ENCODE results near the gene TMEM131L. TPM values are rescaled to one million over a fixed set of nuclear protein-coding genes. Genes with fewer than 3 reads are reported as not detected.
"Not testable (repeated sequence)": the region's sequence is repeated elsewhere in the genome, so short reads cannot be mapped to it uniquely, and the experiment has no call there.

The TMEM131L gene
- polyA plus RNA-seq, 1 experiment: 6.0 TPM

- POLR2A ChIA-PET: no interaction called here
- CTCF ChIA-PET: no interaction called here
- TF ChIP-seq CTCF (IDR thresholded peaks at IDR 0.05; ENCODE audit: insufficient read depth, low read depth, low read length): no peak
- H3K4me3 ChIP-seq (ENCODE audit: low read depth, low read length): no peak overlapping the region
- no peak for DNase-seq (ENCODE audit: low read depth)
- H3K36me3 ChIP-seq (ENCODE audit: control insufficient read depth, insufficient read depth, low read length): no peaks in the 10 kb centered on the region
- peaks cover 2% of the 10 kb centered on the region; the same call in 1 of the 2 replicates for H3K27me3 ChIP-seq (ENCODE audit: control insufficient read depth, insufficient read depth, low read length)
Measured at GRCh38 chr4:153655002-153655541, 188.9 kb downstream of the TMEM131L start.

- DNase-seq (ENCODE audit: low read depth): no peak
- Histone ChIP-seq H3K27me3 (ENCODE audit: control insufficient read depth, insufficient read depth, low read length) (peaks cover 2% of the 10 kb centered on the region; the same call in 1 of the 2 replicates), H3K36me3 (ENCODE audit: control insufficient read depth, insufficient read depth, low read length) (no peaks in the 10 kb centered on the region), H3K4me3 (ENCODE audit: low read depth, low read length) (no peak overlapping the region)
- POLR2A ChIA-PET: no interaction called here
- CTCF ChIA-PET: no interaction called here
- no peak for TF ChIP-seq CTCF (IDR thresholded peaks at IDR 0.05; ENCODE audit: insufficient read depth, low read depth, low read length)
Measured at GRCh38 chr4:153655928-153656327, 189.8 kb downstream of the TMEM131L start.

- Histone ChIP-seq H3K27me3 (ENCODE audit: control insufficient read depth, insufficient read depth, low read length) (peaks cover 2% of the 10 kb centered on the region; the same call in 1 of the 2 replicates), H3K4me3 (ENCODE audit: low read depth, low read length) (no peak overlapping the region), H3K36me3 (ENCODE audit: control insufficient read depth, insufficient read depth, low read length) (no peaks in the 10 kb centered on the region)
- ChIA-PET CTCF (no interaction called here), POLR2A (no interaction called here)
- DNase-seq (ENCODE audit: low read depth): no peak
- TF ChIP-seq CTCF (IDR thresholded peaks at IDR 0.05; ENCODE audit: insufficient read depth, low read depth, low read length): no peak
Measured at GRCh38 chr4:153661215-153661822, 195.2 kb downstream of the TMEM131L start.

GRCh38 chr4:153661908-153662307 lies 195.7 kb downstream of the TMEM131L start:
- Histone ChIP-seq H3K4me3 (ENCODE audit: low read depth, low read length) (no peak overlapping the region), H3K27me3 (ENCODE audit: control insufficient read depth, insufficient read depth, low read length) (0 out of 2 replicates have a peak, but pooled peaks cover 2% of the 10 kb centered on the region), H3K36me3 (ENCODE audit: control insufficient read depth, insufficient read depth, low read length) (no peaks in the 10 kb centered on the region)
- ChIA-PET POLR2A (no interaction called here), CTCF (interaction anchor here (0.6 to 0.8 kb wide), 2 partner anchors 14 to 18 kb away, joined by 3 read pairs; no protein-coding TSS in a partner anchor)
- no peak for DNase-seq (ENCODE audit: low read depth)
- TF ChIP-seq CTCF (IDR thresholded peaks at IDR 0.05; ENCODE audit: insufficient read depth, low read depth, low read length): no peak

- ChIA-PET CTCF (interaction anchor here (0.7 to 0.9 kb wide), 2 partner anchors 20 to 416 kb away, joined by 3 read pairs; no protein-coding TSS in a partner anchor), POLR2A (no interaction called here)
Measured at GRCh38 chr4:153663667-153664066, 197.5 kb downstream of the TMEM131L start.

GRCh38 chr4:153666505-153666904 lies 200.3 kb downstream of the TMEM131L start:
- DNase-seq (ENCODE audit: low read depth); CTCF ChIA-PET; H3K36me3 ChIP-seq (ENCODE audit: control insufficient read depth, insufficient read depth, low read length); POLR2A ChIA-PET; H3K4me3 ChIP-seq (ENCODE audit: low read depth, low read length); H3K27me3 ChIP-seq (ENCODE audit: control insufficient read depth, insufficient read depth, low read length): not testable (repeated sequence)

More at GRCh38 chr4:153663667-153664066, 197.5 kb downstream of the TMEM131L start:
- Histone ChIP-seq H3K4me3 (ENCODE audit: low read depth, low read length) (no peak overlapping the region), H3K27me3 (ENCODE audit: control insufficient read depth, insufficient read depth, low read length) (no peaks in the 10 kb centered on the region), H3K36me3 (ENCODE audit: control insufficient read depth, insufficient read depth, low read length) (no peaks in the 10 kb centered on the region)
- TF ChIP-seq CTCF (IDR thresholded peaks at IDR 0.05; ENCODE audit: insufficient read depth, low read depth, low read length): no peak
- no peak for DNase-seq (ENCODE audit: low read depth)
